NCI-H2196 (cell line): Measurements from ENCODE around the gene RPS6KA5.
"Not testable (repeated sequence)": the region's sequence is repeated elsewhere in the genome, so short reads cannot be mapped to it uniquely, and the experiment has no call there.

Experiments used
- DNase-seq: peaks from one replicate; lab custom pipeline; 2025; ENCODE audit not compliant: unreplicated experiment; lab: John Stamatoyannopoulos, UW

Gene RPS6KA5

DNA sequence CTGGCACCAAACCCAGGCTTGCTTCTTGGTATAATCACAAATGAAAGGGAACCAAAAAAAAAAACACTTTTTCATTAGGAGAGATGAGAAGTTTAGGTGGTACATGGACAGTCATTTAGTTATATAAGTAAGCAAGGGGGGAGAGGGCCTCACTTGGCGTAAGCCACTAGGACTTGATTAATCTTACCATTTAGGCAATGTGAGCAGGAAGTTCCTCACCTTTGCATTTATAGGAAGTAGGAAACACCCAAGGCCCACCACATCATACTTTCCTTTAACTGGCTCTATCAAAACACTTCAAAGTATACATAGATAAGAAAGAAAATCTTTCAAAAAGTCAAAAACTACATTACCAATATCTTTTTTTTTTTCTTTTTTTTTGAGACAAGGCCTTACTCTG, 6.7 kb upstream of the RPS6KA5 start:
- no peak for DNase-seq

DNA sequence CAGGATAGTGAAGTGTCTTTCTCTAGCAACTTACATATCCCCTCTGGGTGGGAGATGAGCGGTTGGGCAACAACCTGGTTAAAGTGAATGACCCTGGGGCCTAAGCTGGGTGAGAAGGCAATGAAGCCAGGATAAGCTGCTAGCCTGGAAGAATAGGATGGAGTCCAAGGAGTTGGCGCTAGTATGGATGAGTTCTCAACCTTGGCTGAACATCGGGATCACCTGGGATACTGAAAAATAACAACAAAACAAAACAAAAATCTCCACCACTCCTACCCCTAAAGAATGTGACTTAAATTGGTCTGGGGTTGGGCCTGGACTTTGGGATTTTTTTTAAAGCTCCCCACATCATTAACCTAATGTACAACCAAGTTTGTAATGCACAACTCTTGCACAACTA, 4.8 kb upstream of the RPS6KA5 start:
- no peak for DNase-seq

DNA sequence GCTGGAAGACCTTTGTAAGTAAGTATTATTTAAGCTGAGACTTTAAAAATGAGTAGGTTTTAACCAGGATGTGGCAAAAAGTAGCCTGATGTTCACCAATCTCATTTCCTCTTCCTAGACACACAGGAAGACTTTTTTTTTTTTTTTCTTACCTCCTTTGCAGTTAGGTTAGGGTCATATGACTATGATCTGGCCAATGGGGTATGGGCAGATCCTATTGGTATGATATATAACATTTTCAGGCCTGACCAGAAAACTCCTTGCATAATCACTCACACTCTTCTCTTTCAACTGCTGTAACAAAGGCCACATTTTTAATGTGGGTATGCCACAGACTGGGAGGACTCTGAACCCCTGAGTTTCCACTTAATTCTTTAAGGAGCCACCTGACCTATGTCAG, 2.7 kb upstream of the RPS6KA5 start:
- no peak for DNase-seq

DNA sequence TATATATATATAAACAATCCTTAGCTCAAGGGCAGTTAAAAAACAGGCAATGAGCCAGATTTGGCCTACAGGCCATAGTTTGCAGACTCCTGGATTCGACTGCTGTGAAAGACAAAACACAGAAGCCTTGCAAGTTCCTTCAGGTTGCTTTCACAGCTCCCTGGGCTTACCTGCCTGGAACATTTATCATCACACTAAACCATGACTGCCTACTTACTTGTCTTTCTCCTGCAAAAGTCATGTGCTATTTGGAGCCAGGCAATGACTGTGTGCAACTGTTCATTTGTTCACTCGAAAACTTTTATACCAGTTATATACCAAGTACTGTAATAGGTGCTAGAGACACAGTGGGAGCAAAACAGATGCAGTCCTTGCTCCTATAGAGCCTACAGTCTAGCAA, 2.2 kb upstream of the RPS6KA5 start:
- DNase-seq, result no peak

DNA sequence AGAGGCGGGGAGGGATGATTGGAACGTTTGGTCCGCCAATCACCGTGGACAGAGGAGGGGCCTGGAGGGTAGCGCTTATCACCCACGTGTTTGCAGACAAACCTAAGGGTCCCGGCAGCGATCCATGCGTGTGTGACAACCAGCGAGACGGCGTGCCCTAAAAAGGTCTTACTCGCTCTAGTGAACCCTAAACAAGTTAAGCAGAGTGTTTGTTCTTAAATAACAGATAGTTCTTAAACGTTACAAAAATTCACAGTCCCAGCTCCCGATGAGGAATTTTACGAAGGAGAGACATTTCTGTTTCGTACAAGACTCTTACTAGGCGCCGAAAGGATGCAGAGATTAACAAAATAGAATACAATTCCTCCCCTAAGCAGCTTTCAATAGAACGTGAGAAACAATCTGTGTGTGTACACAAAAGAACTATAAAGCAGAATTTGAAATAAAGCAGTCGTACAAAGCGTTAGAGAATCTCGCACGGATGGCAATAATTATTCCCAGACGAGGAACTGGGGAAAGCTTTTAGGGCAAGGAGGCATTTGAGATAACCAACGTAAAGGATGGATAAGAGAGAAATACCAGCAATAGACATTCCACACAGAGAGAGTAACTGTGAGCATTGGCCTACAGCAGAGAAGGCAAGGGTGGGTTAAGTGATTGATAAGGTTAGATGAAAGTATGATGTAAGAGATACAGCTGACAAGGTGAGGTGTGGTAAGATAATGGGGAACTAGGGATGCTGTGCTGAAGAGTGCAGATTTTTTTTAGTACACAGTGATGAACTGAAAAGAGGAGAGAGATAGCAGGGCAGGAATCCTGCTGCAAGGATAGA, 831 bp upstream of the RPS6KA5 start:
- no peak for DNase-seq

DNA sequence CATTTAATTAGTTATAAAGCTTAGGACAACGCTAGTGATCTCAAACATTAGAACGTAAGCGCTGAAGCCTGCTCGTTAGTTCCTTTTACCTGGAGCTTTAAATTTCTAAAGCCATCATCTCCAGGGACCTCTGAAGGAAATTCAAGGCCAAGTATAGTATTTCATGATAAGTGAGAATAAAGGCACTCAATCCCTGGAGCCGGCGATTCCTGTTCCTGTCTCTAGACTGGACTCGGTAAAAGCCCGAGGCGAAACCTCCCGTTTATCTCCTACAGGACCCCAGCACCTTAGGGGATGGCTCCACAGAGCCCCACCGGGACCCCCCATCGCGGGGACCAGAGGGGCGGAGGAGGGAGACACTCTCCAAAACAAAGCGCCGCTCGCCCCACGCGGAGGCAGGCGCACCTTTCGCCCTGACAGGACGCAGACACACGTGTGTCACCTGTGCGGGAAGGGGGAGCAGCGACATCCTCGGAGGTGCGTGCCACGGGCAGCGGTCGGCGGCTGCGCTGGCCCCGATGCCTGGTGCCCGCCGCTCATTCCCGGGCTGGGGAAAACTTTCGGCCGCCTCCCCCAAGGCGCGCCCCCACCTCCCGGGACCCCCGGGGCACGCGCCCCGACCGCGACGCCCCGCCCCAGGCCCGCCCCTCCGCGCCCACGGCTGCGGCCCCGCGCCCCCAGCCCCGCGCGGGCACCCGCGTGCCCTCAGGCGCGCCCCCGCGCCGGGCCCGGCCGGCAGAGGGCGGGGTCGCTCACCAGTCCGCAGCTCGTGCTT, 678 bp downstream of the RPS6KA5 start:
- DNase-seq, result peak; percentile 45

DNA sequence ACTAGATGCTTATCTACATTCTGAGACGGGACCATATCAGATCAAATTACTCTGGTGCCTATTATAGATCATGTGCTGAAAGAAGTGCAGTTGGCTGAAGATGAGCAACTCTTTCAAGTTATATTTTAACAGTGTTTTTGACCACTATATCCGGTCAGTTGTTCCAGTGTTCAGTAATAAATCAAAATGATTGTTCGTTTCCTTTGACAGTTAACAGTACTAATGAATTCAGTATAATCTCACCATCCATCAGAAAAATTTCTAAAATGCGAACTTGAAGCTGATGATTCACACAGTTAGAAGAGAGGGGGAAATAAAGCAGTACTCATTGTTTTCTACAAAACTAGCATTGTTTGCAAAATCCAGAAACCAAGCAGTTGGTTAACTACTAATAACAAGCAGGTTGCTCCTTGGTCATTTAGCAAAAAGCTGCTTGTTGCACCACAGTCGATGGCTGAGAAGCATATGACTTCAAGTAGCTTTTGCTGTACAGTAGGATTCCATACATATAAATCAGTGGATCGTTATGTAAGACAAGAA, 2.3 kb downstream of the RPS6KA5 start:
- no peak for DNase-seq

DNA sequence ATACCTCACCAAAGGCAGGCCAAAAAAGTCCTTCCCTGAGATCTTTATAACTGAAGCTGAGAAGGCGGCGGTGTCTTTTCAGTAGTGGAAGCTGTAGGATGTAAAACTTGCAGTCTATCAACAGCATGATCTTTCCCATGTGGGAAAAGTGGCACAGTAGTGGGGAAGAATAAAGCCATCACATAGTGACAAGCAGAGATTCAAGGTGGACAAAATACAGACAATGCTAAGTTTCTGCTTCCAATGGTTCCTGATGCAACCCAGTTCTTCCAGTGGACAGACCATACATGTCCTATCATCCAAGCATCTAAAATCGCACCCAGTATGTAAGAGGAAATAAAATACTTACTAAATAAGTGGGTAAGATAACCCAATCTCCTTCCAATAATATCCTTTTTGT, 4.1 kb downstream of the RPS6KA5 start:
- DNase-seq, result no peak

DNA sequence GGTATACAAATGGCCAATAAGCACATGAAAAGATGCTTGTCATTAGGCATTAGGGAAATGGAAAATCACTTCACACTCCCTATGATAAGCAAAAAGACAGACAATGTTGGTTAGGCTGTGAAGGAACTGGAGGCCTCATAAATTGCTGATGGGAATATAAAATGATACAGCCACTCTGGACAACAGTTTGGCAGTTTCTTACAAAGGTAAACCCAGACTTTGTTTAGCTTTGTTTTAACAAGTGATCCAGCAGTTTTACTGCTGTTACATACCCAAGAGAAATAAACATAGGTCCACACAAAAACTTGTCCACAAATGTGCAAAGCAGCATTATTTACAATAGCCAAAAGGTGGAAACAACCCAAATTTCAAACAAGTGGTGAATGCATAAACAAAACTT, 5.4 kb downstream of the RPS6KA5 start:
- no peak for DNase-seq

DNA sequence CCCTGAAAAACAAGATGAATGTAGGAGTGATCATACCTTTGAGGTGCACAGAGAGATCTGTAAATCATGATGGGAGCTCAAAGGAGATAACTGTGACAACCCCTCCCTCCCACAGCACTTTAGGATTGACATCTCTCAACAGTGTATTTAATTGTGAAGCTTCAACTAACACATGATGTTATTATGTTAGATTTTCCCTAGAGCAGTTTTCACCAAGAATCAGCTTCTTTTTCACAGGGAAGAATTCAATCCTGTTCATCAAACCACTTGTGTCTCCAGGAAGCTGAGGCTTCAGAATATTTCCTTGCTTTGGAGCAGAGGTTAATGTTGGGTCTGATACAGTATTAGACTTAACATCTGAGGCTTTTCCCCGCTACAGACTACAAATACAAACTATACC, 11.8 kb downstream of the RPS6KA5 start:
- DNase-seq, result no peak

DNA sequence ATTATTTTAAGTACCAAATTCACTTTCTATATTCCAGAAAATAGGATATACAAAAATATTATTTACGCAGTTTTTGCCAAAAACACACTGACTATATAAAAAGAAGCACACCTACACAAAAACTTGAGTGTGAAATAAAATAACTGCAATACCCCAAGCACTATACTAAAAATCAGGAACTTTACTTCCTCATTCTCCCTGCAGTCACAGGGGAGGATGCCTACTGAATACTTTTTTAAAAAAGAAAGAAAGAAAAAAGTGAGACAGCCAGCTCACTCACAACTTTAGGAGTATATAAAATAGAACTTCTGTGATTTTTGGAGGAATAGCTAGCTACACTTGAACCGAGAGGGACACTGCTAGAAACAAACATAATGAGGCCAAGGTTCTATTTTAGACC, 12.2 kb downstream of the RPS6KA5 start:
- DNase-seq, result no peak

DNA sequence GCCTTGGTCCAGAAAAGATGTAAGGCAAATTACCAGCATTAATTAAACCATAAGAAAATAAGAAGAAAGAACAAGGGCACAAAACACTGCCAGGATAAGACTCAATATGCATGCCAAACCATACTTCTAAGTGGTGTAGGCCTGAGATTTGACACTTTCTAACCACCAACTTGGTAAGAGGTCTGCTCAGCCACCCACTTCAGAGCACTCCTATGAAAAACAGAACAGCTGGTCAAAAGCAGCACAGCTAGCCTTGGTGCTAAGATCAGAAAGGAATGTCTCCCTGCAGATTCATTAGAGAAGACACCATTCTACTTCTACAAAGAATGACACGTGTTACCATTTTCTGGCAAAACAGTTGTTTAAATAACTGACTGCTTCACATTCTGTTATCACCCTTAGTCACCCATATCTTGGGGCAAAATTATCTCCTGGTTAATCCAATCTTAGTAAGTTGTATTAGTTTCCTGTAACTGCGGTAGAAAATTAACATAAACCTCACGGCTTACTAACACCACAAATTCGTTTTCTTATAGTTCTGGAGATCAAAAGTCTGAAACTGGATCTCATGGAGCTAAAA, 13.2 kb downstream of the RPS6KA5 start:
- no peak for DNase-seq

DNA sequence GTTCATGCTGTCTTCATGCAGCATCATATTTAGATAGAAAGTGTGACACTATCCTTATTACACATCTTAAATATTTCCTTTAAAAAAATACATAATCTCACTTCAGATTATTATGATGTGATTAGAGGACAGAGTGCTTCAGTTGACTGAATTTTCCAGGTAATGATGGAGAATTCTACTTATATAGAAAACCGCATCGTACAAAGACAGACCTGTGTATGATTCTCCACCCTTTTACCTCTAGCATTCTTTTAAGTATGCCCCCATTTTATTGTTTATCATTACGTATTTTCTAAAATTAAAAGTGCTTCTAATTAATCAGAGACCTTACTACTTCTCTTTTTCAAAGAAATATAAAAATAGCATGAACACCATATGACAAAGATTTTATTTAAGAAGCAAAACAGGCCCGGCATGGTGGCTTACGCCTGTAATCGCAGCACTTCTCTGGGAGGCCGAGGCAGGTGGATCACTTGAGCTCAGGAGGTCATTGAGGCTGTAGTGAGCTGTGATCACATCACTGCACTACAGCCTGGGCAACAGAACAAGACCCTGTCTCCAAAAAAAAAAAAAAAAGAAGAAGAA, 13.9 kb downstream of the RPS6KA5 start:
- DNase-seq, result no peak

DNA sequence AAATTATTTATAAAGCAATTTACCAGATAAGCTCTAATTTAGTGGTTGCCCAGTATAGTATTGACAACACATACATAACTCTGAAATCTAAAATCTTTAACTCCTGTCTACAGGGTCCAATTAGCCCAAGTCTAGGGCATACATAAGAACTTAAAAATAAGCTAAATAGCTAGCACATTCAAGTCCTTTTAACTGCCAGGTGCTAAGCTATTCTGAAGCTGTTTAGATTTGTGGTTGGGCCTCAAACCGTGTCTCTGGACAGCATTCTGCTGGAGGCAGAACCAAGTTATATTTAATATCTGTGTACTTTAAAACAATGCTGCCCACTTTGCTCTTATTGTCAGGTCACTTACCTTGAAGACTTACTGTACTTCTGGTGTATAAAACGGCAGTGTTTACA, 19.0 kb downstream of the RPS6KA5 start:
- no peak for DNase-seq

DNA sequence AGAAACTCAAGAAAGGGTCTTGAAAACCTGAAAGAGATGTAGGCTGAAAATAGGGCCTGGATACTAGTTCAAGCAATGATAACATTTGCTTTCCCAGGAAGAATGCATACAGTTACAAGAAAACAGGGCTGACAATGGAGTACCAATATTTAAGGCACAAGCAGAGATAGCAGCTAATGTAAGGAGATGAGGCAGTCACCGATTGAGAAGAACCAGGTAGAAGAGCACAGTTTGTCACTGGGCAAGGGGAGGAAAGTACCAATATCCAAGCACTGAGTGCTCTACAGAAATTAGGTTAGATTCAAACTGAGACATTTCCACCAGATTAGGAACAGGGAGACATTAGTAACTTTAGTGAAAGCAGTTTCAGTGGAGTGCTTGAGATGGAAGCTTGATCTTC, 19.9 kb downstream of the RPS6KA5 start:
- DNase-seq, result no peak

DNA sequence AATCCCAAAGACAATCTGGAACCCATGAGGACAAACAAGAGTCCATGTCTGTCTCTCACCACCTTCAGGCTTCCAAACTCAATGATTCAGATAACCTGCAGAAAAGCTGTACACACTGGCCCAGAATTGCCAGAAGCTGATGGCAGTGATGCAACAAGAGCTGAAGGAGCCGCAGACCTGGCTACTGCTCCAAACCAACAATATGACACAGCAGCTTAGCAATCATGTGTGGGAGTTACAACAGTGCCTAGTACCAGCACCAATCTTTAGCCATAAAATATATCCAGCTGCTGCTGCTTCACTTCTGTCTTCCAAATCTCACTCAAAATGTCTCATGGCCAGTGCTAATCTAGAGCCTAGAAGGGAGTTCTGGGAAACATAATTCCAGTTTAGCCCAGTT, 22.0 kb downstream of the RPS6KA5 start:
- no peak for DNase-seq

DNA sequence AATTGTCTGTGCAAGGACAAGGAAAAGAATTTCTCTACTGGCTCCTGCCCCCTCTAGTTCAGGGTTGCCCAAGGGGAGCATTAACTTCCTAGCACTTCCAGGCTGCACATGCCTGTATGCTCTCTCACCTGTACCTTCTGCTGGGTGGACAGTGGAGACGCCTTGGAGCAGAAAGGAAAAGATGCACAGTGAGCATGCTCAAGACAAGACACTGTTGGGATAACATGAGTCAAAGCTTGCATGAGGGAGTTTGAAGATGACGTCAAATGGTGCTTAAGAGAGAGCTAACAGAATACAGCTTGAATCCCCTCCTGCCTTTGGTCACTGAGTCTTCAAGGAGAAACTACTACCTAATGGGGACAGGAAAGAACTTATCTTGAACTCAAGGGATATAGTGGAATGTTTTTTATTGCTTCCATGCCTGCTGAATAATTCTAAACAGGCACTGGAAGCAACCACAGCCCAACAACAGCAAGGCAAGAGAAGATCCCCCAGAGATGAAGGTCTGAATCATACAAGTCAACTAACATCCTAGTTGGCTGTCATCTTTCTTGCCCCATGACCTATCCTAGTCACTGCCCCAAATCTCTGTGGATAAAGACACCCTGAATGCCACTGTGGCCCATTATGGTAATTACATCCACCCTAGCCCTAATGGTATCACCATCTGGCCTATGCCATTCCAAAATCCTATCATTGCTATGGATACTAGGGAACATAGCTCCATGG, 23.5 kb downstream of the RPS6KA5 start:
- no peak for DNase-seq

DNA sequence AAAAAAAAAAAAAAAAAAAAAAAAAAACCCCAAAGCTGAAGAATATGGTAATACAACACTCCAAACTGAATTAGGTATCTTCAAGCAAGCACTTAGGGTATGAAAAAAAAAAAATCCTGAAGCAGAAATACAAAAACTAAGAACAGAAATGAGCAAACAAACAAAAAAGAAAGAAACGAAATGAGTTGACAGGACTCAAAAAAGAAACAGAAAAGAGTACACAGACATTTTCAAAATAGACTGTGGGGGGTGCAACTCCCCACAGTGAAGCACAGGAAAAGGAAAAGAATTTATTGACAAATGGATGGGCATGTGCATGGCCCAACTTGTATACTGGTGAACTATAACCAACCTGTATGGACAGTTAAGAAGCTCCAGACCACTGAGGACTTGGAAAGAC, 24.6 kb downstream of the RPS6KA5 start:
- DNase-seq, result no peak

DNA sequence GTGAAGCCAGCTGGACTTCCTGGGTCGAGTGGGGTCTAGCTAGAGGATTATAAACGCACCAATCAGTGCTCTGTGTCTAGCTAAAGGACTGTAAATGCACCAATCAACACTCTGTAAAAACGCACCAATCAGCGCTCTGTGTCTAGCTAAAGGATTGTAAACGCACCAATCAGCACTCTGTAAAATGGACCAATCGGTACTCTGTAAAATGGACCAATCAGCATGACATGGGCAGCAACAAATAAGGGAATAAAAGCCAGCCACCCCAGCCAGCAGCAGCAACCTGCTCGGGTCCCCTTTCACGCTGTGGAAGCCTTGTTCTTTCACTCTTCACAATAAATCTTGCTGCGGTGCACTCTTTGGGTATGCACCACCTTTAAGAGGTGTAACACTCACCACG, 26.1 kb downstream of the RPS6KA5 start:
- not testable (repeated sequence) for DNase-seq

DNA sequence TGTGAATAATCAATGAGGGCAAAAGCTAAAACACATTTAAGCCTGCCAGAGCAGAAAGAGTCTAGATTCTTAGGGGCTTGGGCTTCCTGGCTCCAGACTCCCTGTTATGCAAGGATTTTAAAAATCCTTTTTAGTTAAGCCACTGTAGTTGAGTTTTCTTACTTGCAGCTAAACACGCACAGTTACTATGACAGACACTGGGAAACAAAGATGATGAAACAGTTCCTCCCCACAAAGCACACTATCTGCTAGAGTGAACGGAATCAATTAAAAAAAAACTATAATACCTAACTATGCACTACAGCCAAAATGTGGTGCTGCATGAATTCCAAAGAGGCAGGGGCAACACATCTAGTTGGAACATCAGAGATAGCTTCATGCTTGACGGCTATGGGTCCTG, 28.2 kb downstream of the RPS6KA5 start:
- DNase-seq, result no peak

DNA sequence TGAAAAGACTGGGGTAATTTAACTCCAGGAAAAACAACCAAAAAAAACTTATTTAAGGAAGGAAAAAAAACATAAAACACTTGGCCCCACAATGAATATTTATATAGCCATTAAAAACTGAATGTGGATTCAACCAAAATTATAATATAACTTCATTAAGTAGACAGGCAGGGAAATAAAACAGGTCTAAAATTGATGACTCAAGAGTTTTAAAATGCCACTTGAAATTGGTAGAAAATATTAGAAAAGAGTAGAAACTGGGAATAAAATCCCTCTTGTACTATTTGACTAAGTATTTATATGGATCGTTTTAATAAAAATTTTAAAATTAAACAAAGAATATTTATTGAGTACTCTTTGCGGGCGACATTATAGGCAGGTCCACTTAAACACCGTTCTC, 28.8 kb downstream of the RPS6KA5 start:
- DNase-seq, result no peak
